Suprapubic skin (tissue), 3 donors: ENCODE results near the gene PEAR1.

ENCODE experiments used
- CTCF ChIP-seq, 2 donors: fragments of 200-600 bp in 1 of 2; fragments of 450-650 bp in 1 of 2; sonication (generic) in 1 of 2; IDR thresholded peaks; one replicate each; pipeline ENCODE4 v1.5.1; 2016 to 2019; ENCODE audit warnings: antibody characterized with exemption in 2 of 2, mild to moderate bottlenecking in 1 of 2, moderate library complexity in 1 of 2
- EP300 ChIP-seq: sonication (generic); formaldehyde crosslinking; IDR thresholded peaks from one replicate; pipeline ENCODE4 v1.6.1; 2017; ENCODE audit warnings: antibody characterized with exemption

- TF ChIP-seq CTCF (IDR thresholded peaks at IDR 0.05) (no peak), EP300 (no peak)
Measured at GRCh38 chr1:156942576-156942975, 49.1 kb downstream of the PEAR1 start.
